Cardiac muscle cell (in vitro differentiated cells and primary cell): ENCODE data around the gene CD82. TPM values are rescaled to one million over a fixed set of nuclear protein-coding genes. Genes with fewer than 3 reads are reported as not detected.

ENCODE experiments used
- DNase-seq, 2 donors: peaks; one replicate each; pipeline versions ENCODE4 v3.0.0 to v3.0.0-alpha.2; 2010 to 2017; ENCODE audit warnings: low read depth in 1 of 2, low spot score in 1 of 2
- H3K27ac ChIP-seq: fragments of 200-600 bp; sonication (generic); 2 replicates; pipeline ENCODE4 v1.5.1; 2016
- H3K27me3 ChIP-seq: fragments of 200-600 bp; sonication (generic); 2 replicates; pipeline ENCODE4 v1.6.0; 2016; ENCODE audit warnings: control low read depth
- H3K36me3 ChIP-seq: fragments of 200-600 bp; sonication (generic); 2 replicates; pipeline ENCODE4 v1.5.1; 2016; ENCODE audit warnings: control low read depth
- H3K4me1 ChIP-seq: fragments of 200-600 bp; sonication (generic); 2 replicates; pipeline ENCODE4 v1.8.1; 2017; ENCODE audit warnings: low read depth, mild to moderate bottlenecking, mixed run types
- H3K4me3 ChIP-seq: fragments of 200-600 bp; sonication (generic); 2 replicates; pipeline ENCODE4 v1.5.1; 2016; ENCODE audit warnings: mild to moderate bottlenecking
- H3K9me3 ChIP-seq: fragments of 200-600 bp; sonication (generic); 2 replicates; pipeline ENCODE4 v1.5.1; 2017; ENCODE audit warnings: low read depth, mild to moderate bottlenecking, control low read depth
- CTCF ChIP-seq: IDR thresholded peaks from 2 replicates; pipeline ENCODE4 v1.5.1; 2012; ENCODE audit warnings: low read depth, mild to moderate bottlenecking, low read length
- polyA plus RNA-seq: library from polyadenylated mRNA; unstranded; fragments of >200 nt; fragmentation: Nextera tagmentation; extraction: Ambion mirVana; gene quantifications from 2 replicates; pipeline ENCODE4 v1.2.1, GENCODE V29; 2016
- total RNA-seq: library from RNA; depleted of rRNA; stranded (reverse); fragments of >200 nt; gene quantifications from 2 replicates; pipeline ENCODE4 v1.2.3, GENCODE V29; 2016

The CD82 gene
- total and polyA plus RNA-seq, 2 experiments from 2014 or later: 14.8 to 33.9 TPM

DNA sequence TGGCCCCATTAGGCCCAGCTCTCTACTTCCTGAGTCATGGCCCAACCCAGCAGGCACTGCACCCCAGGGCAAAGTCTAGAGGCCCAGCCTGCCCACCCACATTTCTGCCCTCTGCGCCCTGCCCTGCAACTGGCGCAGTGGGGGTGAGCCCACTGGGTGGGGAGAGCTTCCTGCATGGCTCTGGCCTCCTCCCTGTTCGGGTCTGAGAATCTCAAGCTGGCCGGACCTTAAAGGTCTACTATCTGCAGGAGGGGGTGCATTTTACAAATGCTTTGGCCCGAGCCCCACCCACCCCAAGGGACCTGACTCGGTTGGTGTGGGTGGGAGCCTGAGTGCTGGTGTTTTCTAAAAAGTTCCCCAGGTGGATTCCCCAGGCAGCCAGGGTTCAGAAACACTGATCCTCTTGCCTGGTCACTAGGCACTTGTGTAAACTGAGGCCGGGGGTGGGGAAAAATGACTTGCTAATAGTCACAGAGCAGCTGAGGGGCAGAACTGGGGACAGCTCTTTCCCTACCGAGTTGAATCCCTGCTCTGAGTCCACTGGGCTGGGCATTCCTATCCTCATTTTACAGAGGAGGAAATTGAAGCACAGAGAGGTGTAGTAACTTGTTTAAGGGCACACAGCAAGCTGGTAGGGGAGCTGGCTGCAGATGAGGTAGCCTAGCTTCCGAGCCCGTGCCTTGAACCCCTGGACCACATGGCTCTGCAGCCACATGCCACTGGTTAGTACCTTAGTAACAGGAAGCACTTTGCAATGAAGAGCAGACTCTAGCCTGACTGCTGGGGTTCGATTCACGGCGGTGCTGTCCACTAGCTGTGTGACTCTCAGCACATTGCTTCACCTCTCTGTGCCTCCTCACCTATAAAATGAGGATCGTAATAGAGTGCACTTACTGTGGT is 36.3 kb downstream of the CD82 start:
- Histone ChIP-seq H3K27ac (no peak overlapping the region), H3K4me3 (no peak overlapping the region), H3K4me1 (no peaks in the 10 kb centered on the region), H3K36me3 (no peaks in the 10 kb centered on the region), H3K27me3 (no peaks in the 10 kb centered on the region), H3K9me3 (no peaks in the 10 kb centered on the region)
- no peak for TF ChIP-seq CTCF
- no peak for DNase-seq

GRCh38 chr11:44602891-44603310 is 37.4 kb downstream of the CD82 start:
- Histone ChIP-seq H3K36me3 (no peaks in the 10 kb centered on the region), H3K27me3 (no peaks in the 10 kb centered on the region), H3K4me3 (no peak overlapping the region), H3K9me3 (no peaks in the 10 kb centered on the region), H3K4me1 (no peaks in the 10 kb centered on the region), H3K27ac (no peak overlapping the region)
- TF ChIP-seq CTCF: no peak
- no peak for DNase-seq

- TF ChIP-seq CTCF: no peak
- H3K9me3 ChIP-seq: no peaks in the 10 kb centered on the region
Measured at GRCh38 chr11:44604171-44604581, 38.7 kb downstream of the CD82 start.

DNA sequence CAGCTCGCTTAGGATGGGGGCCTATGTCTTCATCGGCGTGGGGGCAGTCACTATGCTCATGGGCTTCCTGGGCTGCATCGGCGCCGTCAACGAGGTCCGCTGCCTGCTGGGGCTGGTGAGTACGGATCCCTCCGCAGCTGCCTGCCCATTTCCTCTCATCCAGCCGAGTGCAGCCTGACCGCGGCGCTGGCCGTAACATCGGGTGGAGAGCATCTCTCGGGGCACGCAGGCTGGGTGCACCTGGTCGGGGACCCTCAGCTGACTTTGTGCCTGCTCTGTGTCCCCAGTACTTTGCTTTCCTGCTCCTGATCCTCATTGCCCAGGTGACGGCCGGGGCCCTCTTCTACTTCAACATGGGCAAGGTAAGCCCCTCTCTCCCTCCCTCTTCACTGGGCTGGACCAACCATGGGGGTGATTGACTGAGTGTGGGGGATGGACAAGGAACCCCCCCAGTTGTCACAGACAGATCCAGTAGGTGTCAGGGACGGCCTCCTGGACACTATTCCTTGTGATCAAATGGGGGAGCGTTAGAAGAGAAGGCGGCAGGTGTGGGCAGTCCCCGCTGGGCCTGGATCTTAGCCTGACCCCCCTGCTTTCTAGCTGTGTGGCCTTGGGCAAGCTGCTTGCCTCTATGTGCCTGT is 39.7 kb downstream of the CD82 start:
- H3K27me3 ChIP-seq: no peaks in the 10 kb centered on the region
- H3K27ac ChIP-seq: no peak overlapping the region
- no peaks in the 10 kb centered on the region for H3K36me3 ChIP-seq
- H3K4me1 ChIP-seq: no peaks in the 10 kb centered on the region
- TF ChIP-seq CTCF: no peak
- no peaks in the 10 kb centered on the region for H3K9me3 ChIP-seq
- DNase-seq: no peak
- no peak overlapping the region for H3K4me3 ChIP-seq

More at GRCh38 chr11:44604171-44604581, 38.7 kb downstream of the CD82 start:
- H3K27ac ChIP-seq: no peak overlapping the region
- H3K27me3 ChIP-seq: no peaks in the 10 kb centered on the region
- H3K36me3 ChIP-seq: no peaks in the 10 kb centered on the region
- no peak overlapping the region for H3K4me3 ChIP-seq
- no peak for DNase-seq
- no peaks in the 10 kb centered on the region for H3K4me1 ChIP-seq

DNA sequence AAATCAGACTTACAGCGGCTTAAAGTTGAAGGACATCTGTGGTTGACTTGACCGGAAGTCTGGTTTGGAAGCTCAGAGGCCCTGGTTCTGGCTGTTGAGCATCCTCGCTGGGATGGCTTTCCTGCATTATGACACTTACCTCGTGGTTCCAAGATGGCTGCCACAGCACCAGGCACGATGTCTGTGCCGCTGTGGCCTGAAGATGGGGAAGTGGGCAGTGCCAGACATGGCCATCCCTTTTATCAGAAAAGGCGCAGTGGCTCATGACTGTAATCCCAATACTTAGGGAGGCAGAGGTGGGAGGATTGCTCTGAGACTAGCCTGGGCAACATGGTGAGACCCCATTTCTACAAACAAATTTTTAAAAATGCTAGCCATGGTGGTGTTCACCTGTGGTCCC is 40.5 kb downstream of the CD82 start:
- TF ChIP-seq CTCF: no peak
- H3K4me3 ChIP-seq: no peak overlapping the region
- no peaks in the 10 kb centered on the region for H3K4me1 ChIP-seq
- H3K27ac ChIP-seq: no peak overlapping the region
- H3K27me3 ChIP-seq: no peaks in the 10 kb centered on the region
- DNase-seq: no peak
- no peaks in the 10 kb centered on the region for H3K9me3 ChIP-seq
- no peaks in the 10 kb centered on the region for H3K36me3 ChIP-seq
